T-helper 1 cell treated with Interleukin-12 subunit alpha and Interleukin-12 subunit beta and Interleukin-4 antibody, amounts not matched to agents 30 μg/mL and 1 μg/mL, for 36 hours (primary cell): Measurements from ENCODE around the gene LCN2.

Source experiments
- H3K27ac Mint-ChIP-seq: one replicate; pipeline ENCODE4 v1.8.0; 2021; ENCODE audit warnings: mild to moderate bottlenecking, mixed read lengths
- H3K27me3 Mint-ChIP-seq: one replicate; pipeline ENCODE4 v1.8.0; 2021; ENCODE audit warnings: low read depth, mixed read lengths
- H3K36me3 Mint-ChIP-seq: one replicate; pipeline ENCODE4 v1.8.0; 2021; ENCODE audit warnings: low read depth, mixed read lengths
- H3K4me1 Mint-ChIP-seq: one replicate; pipeline ENCODE4 v1.8.0; 2021; ENCODE audit warnings: low read depth, mixed read lengths
- H3K4me3 Mint-ChIP-seq: one replicate; pipeline ENCODE4 v1.8.0; 2021; ENCODE audit warnings: mild to moderate bottlenecking, moderate library complexity, mixed read lengths
- H3K9me3 Mint-ChIP-seq: one replicate; pipeline ENCODE4 v1.8.0; 2021; ENCODE audit warnings: mixed read lengths

The LCN2 gene

DNA sequence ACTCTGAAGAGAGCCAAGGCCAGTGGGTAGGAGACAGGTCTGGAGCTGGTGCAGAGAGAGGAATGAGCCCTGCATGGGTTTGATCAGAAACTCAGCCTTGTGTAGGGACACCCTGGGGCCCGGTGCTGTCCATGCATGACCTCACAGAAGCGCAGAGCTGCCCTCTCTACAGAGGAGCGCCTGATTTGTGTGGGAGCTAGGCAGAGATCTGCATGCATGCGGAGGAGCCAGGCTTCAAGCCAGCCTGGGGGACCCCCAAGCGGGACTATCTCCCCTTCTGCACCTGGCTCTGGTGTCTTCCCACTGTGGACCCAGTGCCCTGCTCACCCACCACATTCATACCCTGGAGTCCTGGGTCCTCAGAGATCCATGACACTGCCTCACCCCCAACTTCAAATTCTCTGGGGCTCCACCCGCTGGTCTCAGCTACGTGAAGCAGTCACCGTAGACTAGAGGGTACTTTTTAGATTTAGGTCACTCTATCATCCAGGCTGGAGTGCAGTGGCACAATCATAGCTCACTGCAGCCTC is 2.6 kb upstream of the LCN2 start:
- Mint-ChIP-seq H3K9me3 (no peaks in the 10 kb centered on the region), H3K27ac (no peak overlapping the region), H3K27me3 (no peaks in the 10 kb centered on the region), H3K4me1 (peaks cover 9% of the 10 kb centered on the region), H3K36me3 (no peaks in the 10 kb centered on the region), H3K4me3 (no peak overlapping the region)

GRCh38 chr9:128148509-128149000 is 698 bp upstream of the LCN2 start:
- no peaks in the 10 kb centered on the region for H3K27me3 Mint-ChIP-seq
- H3K36me3 Mint-ChIP-seq, result no peaks in the 10 kb centered on the region
- H3K4me3 Mint-ChIP-seq, result no peak overlapping the region
- H3K9me3 Mint-ChIP-seq, result no peaks in the 10 kb centered on the region
- no peak overlapping the region for H3K27ac Mint-ChIP-seq
- peaks cover under 1% of the 10 kb centered on the region for H3K4me1 Mint-ChIP-seq

- no peaks in the 10 kb centered on the region for H3K36me3 Mint-ChIP-seq
- H3K27ac Mint-ChIP-seq, result no peak overlapping the region
- H3K9me3 Mint-ChIP-seq, result no peaks in the 10 kb centered on the region
- H3K4me3 Mint-ChIP-seq, result no peak overlapping the region
- no peaks in the 10 kb centered on the region for H3K4me1 Mint-ChIP-seq
- H3K27me3 Mint-ChIP-seq, result no peaks in the 10 kb centered on the region
Observed at GRCh38 chr9:128149951-128150593, 819 bp downstream of the LCN2 start.

DNA sequence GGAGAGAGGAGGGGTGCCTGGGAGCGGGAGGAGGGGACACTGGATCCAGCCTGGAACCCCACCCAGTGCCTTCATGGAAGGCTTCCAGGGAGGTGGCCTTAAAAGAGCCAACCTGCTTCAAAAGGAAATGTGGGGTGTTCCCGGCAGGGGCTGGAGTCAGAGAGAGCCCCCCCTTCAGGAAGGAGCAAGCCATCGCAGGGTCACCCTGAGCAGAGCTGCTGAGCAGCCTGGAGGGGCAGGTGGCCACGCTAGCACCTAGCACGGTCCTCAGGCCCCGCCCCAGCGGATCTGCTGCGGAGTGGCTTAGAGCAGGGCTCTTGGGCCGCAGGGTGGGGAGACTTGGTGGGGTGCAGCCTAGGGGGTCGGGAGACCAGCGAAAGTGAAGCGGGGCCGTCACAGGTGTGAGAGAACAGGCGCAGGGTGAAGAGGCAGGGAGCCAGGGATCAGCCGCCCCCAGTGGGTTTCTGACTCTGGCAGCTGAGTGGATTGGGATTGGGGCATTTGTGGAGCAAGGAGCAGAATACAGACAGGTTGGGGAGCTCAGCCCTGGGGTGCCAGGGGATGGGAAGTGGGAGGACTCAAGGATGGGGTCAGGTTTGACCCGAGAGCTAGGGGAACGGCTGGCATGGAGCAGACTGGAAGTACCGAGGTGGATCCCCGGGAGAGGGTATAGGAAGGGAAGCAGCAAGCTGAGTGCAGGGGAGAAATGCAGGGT is 1.5 kb downstream of the LCN2 start:
- no peaks in the 10 kb centered on the region for H3K9me3 Mint-ChIP-seq
- H3K36me3 Mint-ChIP-seq, result no peaks in the 10 kb centered on the region
- H3K27me3 Mint-ChIP-seq, result no peaks in the 10 kb centered on the region
- no peaks in the 10 kb centered on the region for H3K4me1 Mint-ChIP-seq
- H3K27ac Mint-ChIP-seq, result peak overlapping the region; percentile 26
- no peak overlapping the region for H3K4me3 Mint-ChIP-seq

DNA sequence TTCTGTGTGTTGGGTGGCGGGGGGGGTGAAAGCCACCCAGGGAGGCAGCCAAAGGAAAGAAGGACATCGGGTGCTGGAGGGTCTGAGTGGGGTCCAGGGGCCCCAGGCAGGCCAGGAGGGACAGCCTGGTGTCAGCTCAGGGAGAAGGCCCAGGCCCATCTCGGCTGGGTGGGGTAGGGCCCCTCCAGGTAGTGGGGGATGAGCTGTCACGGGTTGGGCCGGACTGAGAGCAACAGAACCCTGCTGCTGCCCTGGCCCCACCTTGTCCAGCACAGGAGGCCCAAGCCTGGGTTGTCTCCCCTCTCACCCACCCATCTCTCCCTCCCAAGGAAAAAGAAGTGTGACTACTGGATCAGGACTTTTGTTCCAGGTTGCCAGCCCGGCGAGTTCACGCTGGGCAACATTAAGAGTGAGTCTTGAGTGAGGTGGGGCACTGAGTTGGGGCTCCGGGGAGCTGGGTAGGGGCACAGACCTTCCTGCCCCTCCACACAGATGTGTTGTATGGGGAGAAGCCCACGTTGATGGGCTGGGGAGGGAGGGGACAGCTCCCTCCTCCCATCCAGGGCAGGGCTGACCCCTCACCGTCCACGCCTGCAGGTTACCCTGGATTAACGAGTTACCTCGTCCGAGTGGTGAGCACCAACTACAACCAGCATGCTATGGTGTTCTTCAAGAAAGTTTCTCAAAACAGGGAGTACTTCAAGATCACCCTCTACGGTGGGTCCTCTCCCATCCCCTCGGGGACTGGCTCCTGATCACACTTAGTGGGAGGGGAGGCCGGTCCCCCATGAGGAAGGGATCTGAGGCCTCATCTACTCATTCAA is 2.3 kb downstream of the LCN2 start:
- H3K27ac Mint-ChIP-seq, result no peak overlapping the region
- no peak overlapping the region for H3K4me3 Mint-ChIP-seq
- H3K36me3 Mint-ChIP-seq, result no peaks in the 10 kb centered on the region
- H3K4me1 Mint-ChIP-seq, result no peaks in the 10 kb centered on the region
- H3K27me3 Mint-ChIP-seq, result no peaks in the 10 kb centered on the region
- H3K9me3 Mint-ChIP-seq, result no peaks in the 10 kb centered on the region

- Mint-ChIP-seq H3K36me3 (no peaks in the 10 kb centered on the region), H3K4me3 (no peak overlapping the region), H3K27ac (no peak overlapping the region), H3K27me3 (no peaks in the 10 kb centered on the region), H3K9me3 (no peaks in the 10 kb centered on the region), H3K4me1 (no peaks in the 10 kb centered on the region)
Observed at GRCh38 chr9:128152133-128153059, 3.1 kb downstream of the LCN2 start.

DNA sequence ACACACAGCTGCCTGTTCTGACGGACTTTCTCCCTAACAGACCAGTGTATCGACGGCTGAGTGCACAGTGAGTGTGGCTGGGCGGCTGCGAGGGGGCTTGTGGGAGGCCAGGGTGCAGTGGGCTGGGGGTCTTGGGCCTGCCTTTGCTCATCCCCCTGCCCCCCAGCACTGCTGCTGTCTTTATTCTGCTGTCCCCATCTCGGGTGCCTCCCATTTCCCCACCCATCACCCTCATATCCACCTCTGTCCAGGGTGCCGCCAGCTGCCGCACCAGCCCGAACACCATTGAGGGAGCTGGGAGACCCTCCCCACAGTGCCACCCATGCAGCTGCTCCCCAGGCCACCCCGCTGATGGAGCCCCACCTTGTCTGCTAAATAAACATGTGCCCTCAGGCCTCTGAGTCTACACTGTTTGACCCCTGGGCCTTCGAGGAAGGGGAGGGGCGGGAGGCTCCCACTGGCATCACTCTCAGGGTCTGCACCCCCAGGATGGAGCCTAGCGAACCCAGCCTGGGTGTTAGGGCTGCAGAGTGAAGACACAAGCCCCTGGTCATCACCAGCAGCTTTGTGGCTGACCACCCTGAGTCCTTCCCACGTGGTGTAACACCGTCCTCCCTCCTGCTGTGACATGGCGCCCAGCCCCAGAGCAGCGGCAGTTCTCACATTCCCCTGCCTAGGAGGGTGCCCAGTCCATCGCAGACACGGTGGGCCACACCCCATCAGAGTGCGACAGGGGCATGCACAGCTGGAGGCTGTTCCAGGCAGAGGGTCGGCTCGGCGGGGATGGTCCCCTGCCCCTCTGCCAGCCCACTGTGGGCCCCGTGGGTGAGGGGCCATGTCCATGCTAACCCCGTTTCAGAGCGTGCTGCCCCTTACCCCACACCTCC is 4.0 kb downstream of the LCN2 start:
- Mint-ChIP-seq H3K36me3 (no peaks in the 10 kb centered on the region), H3K4me1 (no peaks in the 10 kb centered on the region), H3K27ac (no peak overlapping the region), H3K9me3 (no peaks in the 10 kb centered on the region), H3K4me3 (no peak overlapping the region), H3K27me3 (no peaks in the 10 kb centered on the region)

DNA sequence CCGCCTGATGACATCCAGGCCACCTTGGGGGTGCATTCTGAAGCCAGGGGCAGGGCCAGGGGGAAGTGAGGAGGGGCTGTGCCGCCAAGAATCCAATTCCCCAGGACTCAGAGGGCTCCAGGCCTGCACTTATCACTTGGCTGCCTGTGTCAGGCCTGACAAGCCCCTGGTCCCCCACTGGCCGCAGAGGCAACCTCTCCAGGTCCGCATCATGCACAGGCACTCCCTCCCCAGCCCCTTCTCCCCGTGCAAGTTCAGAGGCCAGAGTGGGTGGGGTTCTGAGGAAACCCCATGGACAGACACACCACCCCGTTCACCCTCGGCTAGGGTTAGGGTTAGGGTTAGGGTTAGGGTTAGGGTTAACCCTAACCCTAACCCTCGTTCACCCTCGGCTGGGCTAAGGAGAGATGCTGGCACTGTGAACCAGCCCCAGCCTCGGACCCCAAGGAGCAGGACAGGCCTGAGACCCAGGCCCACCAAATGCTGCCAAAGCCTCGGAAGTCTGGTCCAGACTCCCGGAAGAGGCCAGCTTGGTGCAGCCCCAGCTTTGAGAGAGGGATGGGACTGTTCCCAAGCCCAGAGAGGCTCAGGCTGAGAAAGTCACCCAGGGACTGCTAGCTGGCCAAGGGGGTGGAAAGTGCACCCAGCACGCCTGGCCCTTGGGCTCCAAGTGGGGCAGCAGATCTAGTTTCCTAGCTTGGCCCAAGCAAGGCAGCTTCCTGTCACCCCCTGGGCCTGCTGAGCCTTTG is 4.9 kb downstream of the LCN2 start:
- Mint-ChIP-seq H3K27me3 (no peaks in the 10 kb centered on the region), H3K4me3 (no peak overlapping the region), H3K9me3 (no peaks in the 10 kb centered on the region), H3K27ac (no peak overlapping the region), H3K4me1 (no peaks in the 10 kb centered on the region), H3K36me3 (no peaks in the 10 kb centered on the region)

DNA sequence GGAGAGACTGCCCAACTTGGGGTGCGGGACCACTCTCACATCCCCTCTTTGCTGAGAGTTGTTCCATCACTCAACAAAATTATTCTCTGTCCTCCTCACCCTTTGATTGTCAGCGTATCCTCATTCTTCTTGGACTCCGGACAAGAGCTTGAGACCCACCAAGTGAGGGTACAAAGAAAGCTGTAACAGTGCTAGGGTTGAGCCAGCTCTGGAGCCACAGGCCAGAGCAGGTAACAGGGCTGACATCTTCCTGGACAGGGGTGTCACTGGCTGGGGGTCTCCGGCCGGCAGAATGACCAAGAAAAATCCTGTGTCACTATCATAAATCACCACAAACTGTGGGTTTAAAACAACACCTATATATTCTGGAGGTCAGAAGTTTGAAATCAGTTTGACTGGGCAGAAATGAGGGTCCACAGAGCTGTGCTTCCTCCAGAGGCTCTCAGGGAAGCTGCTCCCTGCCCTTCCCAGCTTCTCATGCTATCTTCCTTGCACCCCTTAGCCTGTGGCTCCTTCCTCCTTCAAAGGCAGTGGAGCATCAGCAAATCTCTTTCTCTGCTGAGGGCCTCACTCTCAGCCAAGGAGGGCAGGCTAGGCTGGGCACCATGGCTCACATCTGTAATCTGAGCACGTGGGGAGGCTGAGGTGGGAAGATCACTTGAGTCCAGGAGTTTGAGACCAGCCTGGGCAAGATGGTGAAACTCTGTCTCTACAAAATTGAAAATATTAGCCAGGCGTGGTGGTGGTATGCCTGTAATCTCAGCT is 6.7 kb downstream of the LCN2 start:
- Mint-ChIP-seq H3K27ac (no peak overlapping the region), H3K27me3 (no peaks in the 10 kb centered on the region), H3K36me3 (no peaks in the 10 kb centered on the region), H3K4me1 (peaks cover 6% of the 10 kb centered on the region), H3K9me3 (no peaks in the 10 kb centered on the region), H3K4me3 (no peak overlapping the region)

GRCh38 chr9:128159522-128159783 is 10.2 kb downstream of the LCN2 start:
- Mint-ChIP-seq H3K27me3 (no peaks in the 10 kb centered on the region), H3K9me3 (no peaks in the 10 kb centered on the region), H3K4me3 (peak overlapping the region; percentile 77), H3K27ac (peak overlapping the region; percentile 87), H3K36me3 (peaks cover 6% of the 10 kb centered on the region), H3K4me1 (peaks cover 15% of the 10 kb centered on the region)

GRCh38 chr9:128159784-128160602 is 10.7 kb downstream of the LCN2 start, which contains the start of gene BBLN:
Gene BBLN, plus strand, starts transcription at chr9:128160265. Its CDS starts 143 bp downstream, at chr9:128160408.
- H3K4me3 Mint-ChIP-seq, result peak within 1 kb of the TSS; percentile 77
- H3K27ac Mint-ChIP-seq, result peak within 1 kb of the TSS; percentile 87
- peaks cover 15% of the 10 kb centered on the region for H3K4me1 Mint-ChIP-seq
- H3K9me3 Mint-ChIP-seq, result no peaks in the 10 kb centered on the region
- no peaks in the 10 kb centered on the region for H3K27me3 Mint-ChIP-seq
- H3K36me3 Mint-ChIP-seq, result peaks cover 8% of the 10 kb centered on the region
